T-helper 2 cell treated with Interferon-gamma antibody and Interleukin-4, amounts not matched to agents 100 ng/mL and 5 ng/mL, for 36 hours (primary cell): Measurements from ENCODE around the gene PANK4. TPM values are rescaled to one million over a fixed set of nuclear protein-coding genes. Genes with fewer than 3 reads are reported as not detected.

Experiments used
- intact Hi-C: fragments of 100-400 bp; cut with micrococcal nuclease; formaldehyde crosslinking; loops from one replicate; pipeline ENCODE4 v1.15.1; 2023
- total RNA-seq: library from RNA; stranded (reverse); gene quantifications from 2 replicates; pipeline ENCODE4 v1.2.3, GENCODE V29; 2022

PANK4 gene
- total RNA-seq, 1 donor from 2014 or later: 61.2 TPM

DNA sequence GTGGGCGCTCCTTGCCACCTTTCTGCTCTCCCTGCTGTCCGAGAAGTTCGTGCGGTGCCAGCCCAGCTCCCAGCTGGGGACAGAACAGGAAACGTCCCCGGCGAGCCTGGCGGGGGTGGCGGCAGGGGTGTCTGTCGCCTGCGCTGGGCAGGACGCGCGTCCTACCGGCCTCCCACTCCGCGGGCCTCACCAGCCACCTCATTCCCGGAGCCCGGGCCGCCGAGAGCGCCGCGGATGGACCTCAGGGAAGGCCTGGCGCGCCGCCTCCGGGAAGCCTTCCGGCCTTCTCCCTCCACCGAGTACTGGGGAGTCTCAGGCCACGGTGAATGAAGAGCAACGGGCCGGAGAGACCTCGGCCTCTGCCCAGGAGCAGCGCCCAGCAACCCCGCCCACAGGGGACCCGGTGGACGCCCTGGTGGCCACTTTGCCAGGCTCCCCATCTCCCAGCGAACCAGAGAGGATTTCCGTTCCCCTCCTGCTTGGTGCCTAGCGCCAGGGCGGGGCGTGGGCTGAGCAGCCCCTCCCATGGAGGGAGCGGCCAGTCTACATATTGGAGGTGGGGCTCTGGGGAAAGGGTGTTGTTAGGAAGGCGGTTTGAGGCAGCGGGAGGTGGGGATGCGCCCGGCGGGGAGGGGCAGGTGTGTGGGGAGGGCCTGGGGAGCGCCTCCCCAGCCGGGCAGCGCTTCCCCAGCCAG, 20.3 kb upstream of the PANK4 start:
- intact Hi-C loops: loop anchor here (1.0 to 2.0 kb wide), 3 partner anchors 20 to 352 kb away; partner anchors contain the start of genes FAAP20 and PANK4

GRCh38 chr1:2545754-2546514, 19.5 kb upstream of the PANK4 start:
- intact Hi-C loops: loop anchor here (2.0 kb wide), 2 partner anchors 341 to 351 kb away; partner anchors contain the start of gene FAAP20

GRCh38 chr1:2544875-2545640, 18.7 kb upstream of the PANK4 start:
- intact Hi-C loops: no loop called here

DNA sequence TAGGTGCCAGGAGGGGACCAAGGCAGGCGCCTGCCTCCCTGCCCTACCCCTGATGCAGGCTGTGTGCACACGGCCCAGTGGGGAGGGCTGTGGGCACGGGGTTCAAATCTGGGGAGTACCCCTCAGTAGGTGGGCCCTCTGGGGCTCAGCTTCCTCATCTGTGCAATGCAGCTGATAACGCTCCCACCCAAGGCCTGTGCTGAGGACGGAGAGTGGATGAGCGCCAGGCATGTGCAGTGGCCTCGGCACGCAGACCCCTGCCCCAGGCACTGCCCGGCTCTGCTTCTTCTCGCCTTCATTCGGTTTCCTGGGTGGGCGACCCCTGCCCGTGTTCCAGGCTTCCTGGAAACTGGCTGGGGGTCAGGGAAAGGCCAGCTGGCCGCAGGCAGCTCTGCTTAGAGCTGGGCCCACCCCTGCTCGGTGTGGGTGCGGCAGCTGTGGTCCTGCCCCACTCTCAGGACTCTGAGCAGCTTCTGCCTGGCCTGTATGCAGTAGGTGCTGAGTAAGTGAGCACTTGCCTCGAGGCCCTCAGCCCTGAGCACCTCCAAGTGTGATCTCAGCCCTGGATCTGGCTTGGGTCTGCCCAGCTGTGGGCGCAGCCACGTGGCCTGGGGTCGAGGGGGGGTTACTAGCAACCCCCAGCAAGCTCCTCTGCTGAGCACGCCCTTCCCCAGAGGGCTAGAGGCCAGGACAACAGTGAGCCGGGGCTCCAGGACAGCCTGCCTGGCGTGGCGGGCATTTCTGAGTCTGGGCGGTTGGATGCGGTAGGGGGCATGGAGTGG, 17.9 kb upstream of the PANK4 start:
- intact Hi-C loops: no loop called here

DNA sequence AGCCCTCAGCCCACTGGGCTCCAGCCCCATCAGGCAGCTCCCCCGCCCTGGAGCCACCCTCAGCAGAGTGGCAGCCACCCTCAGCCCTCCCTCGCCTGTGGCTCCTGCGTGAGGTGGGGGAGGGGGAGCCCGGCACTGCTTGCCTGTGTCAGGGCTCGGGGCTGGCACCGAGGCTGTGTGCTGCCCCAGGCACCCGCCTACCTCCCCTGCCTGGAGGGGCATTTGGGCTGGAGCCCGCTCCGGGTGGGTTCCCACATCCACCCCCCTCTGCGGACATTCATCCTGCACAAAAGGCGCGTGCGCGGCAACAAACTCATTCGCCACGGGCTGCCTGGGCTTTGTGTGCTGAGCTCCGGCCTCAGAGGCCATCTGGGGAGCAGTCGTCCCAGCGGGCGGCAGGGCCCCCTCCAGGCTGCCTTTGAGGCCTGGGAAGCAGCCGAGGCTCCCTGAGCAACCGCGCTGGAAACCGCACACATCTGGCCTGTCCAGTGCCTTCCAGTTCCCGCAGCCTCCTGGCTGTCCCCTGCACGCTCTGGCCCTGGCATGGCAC, 17.2 kb upstream of the PANK4 start:
- intact Hi-C loops: no loop called here

GRCh38 chr1:2542246-2542915, 16.0 kb upstream of the PANK4 start:
- intact Hi-C loops: no loop called here

- intact Hi-C loops: no loop called here
Observed at GRCh38 chr1:2541619-2542245, 15.3 kb upstream of the PANK4 start.

DNA sequence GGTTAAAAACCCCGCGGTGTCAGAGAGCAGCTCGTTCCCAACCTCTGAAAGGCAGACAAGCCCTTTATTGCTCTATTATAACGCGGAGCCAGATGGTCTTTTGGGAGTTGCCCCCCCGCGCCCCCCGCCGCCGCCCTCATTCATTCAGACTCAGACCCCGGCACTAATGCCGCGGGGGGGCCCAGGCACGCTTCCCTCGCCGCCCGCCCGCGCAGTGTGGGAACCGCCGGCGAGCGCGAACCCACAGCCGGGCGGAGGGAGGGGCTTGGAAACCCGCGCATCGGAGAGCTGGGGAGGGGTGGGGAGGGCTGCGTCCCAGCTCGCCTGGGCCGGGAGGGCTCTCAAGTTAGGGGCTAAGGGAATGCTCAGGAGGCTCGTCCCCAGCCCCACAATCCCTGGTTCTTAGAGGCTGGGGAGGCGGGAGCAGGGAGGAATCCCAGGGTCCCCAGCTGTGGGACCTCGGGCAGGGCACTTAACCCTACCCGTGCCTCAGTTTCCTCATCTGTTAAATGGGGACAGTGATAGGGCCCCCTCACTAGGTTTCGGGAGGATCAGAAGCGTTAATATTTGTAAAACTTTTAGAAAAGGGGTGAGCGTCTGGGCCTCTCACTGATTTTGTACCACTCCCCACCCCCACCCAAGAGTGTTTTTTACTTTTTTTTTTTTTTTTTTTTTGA, 14.6 kb upstream of the PANK4 start:
- intact Hi-C loops: no loop called here

DNA sequence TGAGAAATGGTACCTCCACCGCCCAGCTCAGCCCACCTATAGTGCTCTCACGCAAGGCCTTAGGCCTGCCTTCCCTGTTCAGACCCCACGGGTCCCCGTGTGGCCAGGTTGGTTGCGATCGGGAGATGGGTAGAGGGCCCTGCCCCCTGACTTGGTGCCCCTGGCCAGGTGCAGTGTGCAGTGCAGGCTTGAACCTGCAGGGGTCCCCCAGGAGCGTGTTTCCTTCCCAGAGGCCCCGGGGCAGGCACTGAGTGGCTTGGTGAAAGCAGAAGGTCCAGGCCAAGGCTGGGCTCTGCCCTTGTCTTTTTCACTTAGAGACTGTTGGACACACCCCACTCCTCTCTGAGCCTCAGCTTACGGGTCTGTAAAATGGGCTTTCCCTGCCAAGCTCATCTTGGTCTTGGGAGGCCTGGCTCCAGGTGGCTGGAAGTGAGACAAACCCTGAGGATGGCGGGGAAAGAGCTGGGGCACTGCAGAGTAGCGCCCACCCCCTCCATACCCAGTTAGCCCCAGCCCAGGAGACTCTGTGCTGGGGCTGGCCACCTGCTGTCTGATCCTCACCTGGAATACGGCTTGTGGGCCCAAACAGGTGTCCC, 13.0 kb upstream of the PANK4 start:
- intact Hi-C loops: no loop called here

DNA sequence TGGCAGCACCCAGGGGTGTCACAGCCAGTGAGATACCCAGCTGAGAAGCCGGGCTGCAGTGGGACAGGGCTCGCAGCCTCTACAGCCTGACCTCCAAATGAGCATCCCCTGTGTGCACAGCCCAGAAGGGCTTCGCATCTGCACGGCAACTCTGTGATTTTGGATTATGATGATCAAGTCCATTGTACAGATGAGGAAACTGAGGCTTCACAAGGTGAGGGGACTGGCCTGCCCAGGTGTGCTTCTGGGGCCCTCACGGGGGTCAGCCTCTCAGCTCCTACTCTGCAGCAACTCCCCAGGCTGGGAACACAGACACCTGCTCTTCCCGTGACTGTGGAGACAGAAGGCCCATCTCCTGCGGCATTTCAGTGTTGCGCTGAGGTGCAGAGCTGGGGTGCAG, 12.5 kb upstream of the PANK4 start:
- intact Hi-C loops: no loop called here

DNA sequence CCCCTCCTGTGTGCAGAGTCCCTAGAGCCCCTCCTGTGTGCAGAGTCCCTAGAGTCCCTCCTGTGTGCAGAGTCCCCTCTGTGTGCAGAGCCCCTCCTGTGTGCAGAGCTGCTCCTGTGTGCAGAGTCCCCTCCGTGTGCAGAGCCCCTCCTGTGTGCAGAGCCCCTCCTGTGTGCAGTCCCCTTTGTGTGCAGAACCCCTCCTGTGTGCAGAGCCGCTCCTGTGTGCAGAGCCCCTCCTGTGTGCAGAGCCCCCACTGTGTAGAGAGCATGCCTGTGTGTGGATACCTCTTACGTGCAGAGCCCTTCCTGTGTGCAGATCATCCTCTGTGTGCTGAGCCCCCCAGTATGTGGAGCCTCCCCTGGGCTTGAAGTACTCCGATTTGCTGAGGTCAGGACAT, 12.0 kb upstream of the PANK4 start:
- intact Hi-C loops: no loop called here

DNA sequence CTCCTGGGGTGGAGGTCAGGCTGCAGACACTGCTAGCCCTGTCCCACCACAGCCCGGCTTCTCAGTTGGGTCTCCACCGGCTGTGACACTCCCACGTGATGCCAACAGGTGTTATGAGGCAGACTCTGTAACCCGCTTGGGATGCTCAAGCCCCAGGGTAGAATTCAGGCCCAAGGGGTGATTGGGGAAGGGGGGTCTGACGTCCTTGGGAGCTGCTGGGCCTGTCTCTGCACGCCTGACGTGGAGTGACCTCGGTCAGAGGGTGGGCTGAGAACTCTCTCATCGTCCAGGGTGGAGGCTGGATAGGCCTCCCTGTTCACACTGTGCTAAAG, 11.4 kb upstream of the PANK4 start:
- intact Hi-C loops: no loop called here

DNA sequence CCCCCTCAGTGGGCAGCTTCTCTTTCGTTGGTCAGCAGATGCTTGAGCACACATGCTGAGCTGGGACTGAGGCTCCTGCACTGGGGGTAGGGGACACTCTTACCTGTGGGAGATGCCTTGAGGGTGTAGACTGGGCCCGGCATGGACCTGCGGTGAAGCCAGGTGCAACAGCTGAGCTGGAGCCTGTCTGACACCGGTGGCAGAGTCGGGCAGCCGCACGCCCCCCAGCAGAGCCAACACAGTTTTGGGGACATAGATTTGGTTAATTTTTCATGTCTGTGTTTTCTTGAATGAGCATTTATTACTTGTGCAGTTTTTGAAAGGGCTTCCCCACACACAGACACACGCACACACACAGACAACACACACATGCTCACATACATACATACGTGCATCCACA, 9.6 kb upstream of the PANK4 start:
- intact Hi-C loops: no loop called here

GRCh38 chr1:2535455-2535854, 9.1 kb upstream of the PANK4 start:
- intact Hi-C loops: no loop called here

DNA sequence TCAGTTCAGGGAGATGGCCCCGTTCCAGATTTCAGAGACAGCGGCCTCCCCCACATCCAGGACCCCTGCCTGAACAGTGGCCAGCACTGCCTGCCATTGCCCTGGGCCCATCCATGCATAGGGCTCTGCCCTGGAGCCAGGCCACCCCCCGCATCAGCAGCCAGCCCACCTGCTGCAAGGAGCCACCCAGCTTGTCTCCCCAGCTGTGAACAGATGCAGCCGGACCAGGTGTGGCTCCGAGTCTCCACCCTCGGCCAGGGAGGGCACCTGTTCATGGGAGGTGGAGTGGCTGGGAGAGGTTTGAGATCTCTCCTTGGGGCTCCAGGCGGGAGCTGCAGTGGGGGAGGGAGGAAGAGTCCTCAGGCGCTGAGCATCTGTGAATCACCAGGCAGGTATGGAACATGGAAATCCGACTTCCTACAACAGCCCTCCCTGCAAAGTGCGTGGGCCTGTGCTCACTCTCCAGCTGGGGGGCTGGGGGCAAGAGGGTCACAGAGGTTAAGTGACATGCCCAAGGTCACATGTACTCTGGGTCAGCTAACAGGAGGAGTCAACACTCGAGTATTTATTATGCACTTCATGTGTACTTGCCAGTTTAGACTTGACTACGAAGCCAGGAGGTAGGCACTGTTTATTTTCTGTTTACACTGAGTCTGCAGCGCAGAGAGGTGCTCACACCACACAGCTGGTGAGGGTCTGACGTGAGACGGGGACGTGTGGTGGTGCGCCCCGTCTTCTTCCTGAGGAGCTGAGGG, 8.5 kb upstream of the PANK4 start:
- intact Hi-C loops: no loop called here

GRCh38 chr1:2534315-2534686, 7.9 kb upstream of the PANK4 start:
- intact Hi-C loops: no loop called here

DNA sequence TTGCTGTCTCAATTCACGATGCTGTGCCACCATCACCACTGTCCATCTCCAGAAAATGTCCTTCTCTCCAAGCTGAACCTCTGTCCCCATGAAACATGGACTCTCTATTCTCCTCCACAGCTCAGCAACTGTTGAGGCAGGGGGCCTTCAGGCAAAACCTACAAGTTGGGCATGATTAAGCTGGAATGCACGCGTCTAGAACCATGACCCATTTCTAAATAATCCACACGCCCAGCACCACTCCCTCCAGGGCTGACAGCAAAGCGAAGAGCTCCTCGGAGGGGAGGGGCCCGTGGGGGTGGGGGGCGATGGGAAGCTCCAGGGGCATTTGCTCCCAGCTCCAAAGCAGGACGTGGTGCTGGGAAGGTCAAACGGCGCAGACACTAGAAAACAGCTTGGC, 7.0 kb upstream of the PANK4 start:
- intact Hi-C loops: no loop called here

GRCh38 chr1:2532485-2533160, 6.2 kb upstream of the PANK4 start:
- intact Hi-C loops: no loop called here
